SK-N-MC (cell line): ENCODE measurements around the gene BCR.

Source experiments
- DNase-seq: peaks from one replicate; pipeline ENCODE4 v3.0.0-alpha.2; 2011; ENCODE audit warnings: low read depth, low spot score
- H3K27ac ChIP-seq: fragments of 200-600 bp; sonication (generic); 2 replicates; pipeline ENCODE4 v1.5.1; 2016; ENCODE audit warnings: mixed run types
- H3K36me3 ChIP-seq: fragments of 200-600 bp; sonication (generic); 2 replicates; pipeline ENCODE4 v1.6.1; 2017; ENCODE audit warnings: antibody characterized with exemption, low read length, mixed read lengths; ENCODE audit not compliant: insufficient read depth
- H3K4me3 ChIP-seq: fragments of 200-600 bp; sonication (generic); 2 replicates; pipeline ENCODE4 v1.5.1; 2016
- H3K9ac ChIP-seq: fragments of 200-600 bp; sonication (generic); 2 replicates; pipeline ENCODE4 v1.8.0; 2017; ENCODE audit warnings: mixed run types, mixed read lengths; ENCODE audit not compliant: insufficient read length
- H3K9me3 ChIP-seq: fragments of 200-600 bp; sonication (generic); 2 replicates; pipeline ENCODE4 v1.6.1; 2017; ENCODE audit warnings: low read depth, mild to moderate bottlenecking, antibody characterized with exemption, low read length, moderate library complexity, mixed read lengths
- EZH2 ChIP-seq: fragments of 200-600 bp; sonication (generic); IDR thresholded peaks from one replicate; pipeline ENCODE4 v1.6.1; 2017; ENCODE audit warnings: antibody characterized with exemption
- FOXP2 ChIP-seq: optimal IDR thresholded peaks from 2 replicates; pipeline ENCODE3; 2011; ENCODE audit warnings: mild to moderate bottlenecking, moderate library complexity; ENCODE audit not compliant: insufficient read depth; ENCODE audit errors: extremely low read length, control extremely low read depth
- POLR2AphosphoS5 ChIP-seq: IDR thresholded peaks from 2 replicates; pipeline ENCODE4 v1.6.1; 2012; ENCODE audit warnings: mild to moderate bottlenecking, low read depth, low read length, borderline replicate concordance

The BCR gene

DNA sequence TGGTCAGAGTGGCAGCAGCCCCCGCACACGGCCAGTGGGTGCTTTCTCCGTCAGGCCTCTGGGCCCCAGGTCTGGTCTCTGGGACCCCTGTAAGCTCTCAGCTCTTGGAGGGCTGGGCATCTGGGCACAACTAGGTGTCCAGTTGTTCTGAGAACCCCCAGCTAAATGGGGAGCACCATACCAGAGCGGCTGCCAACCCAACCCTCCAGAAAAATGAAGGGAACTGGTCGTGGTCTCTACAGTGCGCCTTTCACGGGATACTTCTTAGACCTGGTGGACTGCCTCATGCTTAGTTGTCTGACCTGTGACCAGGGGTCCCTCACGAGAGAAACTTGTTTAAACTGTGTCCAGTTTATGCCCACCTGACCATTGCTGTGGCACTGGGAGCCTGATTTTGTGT lies 104.9 kb downstream of the BCR start:
- Histone ChIP-seq H3K4me3 (no peak overlapping the region), H3K27ac (no peak overlapping the region), H3K9me3 (no peaks in the 10 kb centered on the region), H3K9ac (no peak overlapping the region), H3K36me3 (peaks cover 6% of the 10 kb centered on the region; the same call in 1 of the 2 replicates)
- DNase-seq: no peak
- TF ChIP-seq FOXP2 (no peak), EZH2 (no peak), POLR2AphosphoS5 (no peak)

DNA sequence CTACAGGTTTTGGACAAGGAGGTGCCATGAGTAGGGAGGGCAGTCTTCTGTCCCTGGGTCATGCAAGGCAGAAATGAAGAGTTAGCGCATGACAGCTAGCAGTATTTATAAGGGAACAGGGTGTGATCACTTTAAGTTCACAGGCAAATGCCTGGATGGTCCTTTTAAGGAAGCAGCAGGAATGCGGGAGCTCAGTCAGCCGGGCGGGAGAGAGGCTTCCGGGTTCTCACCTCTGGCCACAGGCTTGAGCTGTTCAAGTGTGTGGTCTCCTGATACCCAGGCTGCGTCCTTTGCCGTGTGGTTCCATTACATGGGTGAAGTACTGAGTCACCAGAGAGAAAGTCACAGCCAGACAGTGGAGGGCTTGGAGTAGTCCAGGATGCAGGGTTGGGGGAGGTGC lies 105.4 kb downstream of the BCR start:
- TF ChIP-seq FOXP2 (no peak), EZH2 (no peak), POLR2AphosphoS5 (no peak)
- Histone ChIP-seq H3K9me3 (no peaks in the 10 kb centered on the region), H3K9ac (no peak overlapping the region), H3K27ac (no peak overlapping the region), H3K36me3 (peaks cover 7% of the 10 kb centered on the region; the same call in 1 of the 2 replicates), H3K4me3 (no peak overlapping the region)
- no peak for DNase-seq

DNA sequence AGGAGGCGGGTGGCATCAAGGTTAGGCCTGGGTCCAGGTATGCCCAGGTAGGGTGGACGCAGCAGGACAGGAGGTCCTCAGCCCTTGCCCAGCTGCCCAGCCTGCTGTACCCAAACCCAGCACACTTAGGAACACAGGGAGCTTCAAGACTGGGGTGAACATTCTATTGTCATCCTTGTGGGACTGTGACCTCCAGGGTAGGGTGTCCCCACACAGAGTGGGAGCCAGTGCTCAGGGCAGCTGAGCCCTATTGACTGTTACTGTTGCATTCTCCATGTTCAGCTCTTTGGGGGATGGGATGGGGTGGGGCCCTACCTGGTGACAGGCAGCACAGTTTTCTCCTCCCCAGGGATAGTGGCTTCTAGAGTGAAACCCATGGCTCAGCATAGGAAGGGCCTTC lies 106.0 kb downstream of the BCR start:
- Histone ChIP-seq H3K9me3 (no peaks in the 10 kb centered on the region), H3K36me3 (peaks cover 7% of the 10 kb centered on the region; the same call in 1 of the 2 replicates), H3K4me3 (no peak overlapping the region), H3K27ac (no peak overlapping the region), H3K9ac (no peak overlapping the region)
- DNase-seq: no peak
- TF ChIP-seq FOXP2 (no peak), EZH2 (no peak), POLR2AphosphoS5 (no peak)

DNA sequence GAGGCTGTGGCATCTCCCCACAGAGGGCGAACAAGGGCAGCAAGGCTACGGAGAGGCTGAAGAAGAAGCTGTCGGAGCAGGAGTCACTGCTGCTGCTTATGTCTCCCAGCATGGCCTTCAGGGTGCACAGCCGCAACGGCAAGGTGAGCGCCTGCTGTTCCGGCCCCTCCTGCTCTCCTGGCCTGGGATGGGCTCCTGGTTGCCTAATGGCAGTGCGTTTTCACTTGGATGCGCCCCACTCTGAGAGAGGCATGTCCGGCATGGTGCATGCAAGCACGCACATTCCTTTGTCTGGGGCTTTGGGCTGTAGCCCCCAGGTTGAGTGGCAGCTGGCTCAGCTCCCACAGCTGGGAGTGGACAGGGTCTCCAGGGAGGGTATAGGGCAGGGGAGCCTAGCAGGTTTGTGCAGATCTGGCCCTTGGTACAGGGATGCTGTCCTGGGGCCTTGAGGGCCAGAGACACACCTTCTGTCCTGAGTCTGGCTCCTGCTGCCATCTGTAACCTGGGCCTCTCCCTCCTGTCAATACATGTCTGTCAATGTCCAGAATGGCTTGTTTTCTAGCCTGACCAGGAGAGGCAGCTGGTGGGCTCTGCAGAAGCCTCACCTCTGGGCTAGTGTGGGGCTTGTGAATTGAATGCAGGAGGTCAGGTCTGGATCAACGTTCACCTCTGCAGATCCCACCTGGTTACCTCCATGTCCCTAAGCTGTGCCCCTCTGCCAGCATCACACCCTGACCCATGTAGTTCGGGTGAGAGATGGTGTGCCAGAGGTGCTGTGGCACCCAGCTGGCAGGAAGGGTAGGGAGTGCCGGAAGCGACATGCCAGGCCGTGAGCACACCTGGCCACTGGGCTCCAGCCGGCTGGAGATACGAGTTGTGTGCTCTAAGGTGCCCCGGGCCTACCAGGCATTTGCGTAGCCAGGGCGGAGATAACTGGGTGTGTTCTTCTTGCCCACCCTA lies 107.1 kb downstream of the BCR start:
- no peak for DNase-seq
- peaks cover 7% of the 10 kb centered on the region; the same call in 1 of the 2 replicates for H3K36me3 ChIP-seq
- no peak for TF ChIP-seq POLR2AphosphoS5
- no peak for TF ChIP-seq FOXP2
- no peak for TF ChIP-seq EZH2

DNA sequence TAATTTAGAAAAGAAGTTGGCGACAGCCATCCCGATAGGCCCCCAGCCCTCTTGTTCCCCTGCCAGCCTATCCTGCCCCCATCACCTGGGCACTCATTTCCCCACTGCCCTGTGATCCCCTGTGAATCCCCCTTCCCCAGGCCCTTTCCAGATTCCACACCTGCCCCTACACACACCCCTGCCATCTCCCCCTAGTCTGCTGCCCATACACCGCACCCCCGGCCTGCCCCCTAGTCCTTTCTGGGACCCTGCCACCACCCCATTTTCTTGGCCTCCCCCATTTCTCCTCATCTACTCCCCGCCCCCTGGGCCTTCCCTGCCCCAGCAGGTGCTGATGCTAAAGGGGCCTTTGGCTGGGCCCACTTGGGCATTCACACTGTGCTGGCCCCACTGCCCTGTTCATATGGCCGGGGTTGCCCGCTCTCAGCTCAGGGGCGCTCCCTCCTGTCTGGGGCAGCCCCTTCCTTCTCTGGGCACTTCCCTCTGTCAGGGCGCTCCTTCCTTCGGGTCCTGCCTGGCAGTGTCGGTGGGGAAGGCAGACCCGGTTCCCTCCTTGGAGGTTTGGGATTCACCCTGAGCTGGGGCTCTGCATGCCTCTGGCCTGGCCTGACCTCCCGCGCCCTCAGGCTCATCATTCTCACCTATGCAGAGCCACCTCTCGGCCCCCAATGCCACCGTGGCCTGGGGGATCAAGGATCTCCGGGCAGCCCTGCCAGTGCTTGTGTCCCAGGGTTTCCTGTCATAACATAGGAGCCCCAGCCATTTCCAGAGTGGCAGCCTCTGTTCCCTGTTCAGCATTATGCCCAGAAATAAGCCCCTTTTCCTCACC lies 108.2 kb downstream of the BCR start:
- H3K27ac ChIP-seq: no peak overlapping the region
- H3K9ac ChIP-seq: no peak overlapping the region
- no peak for DNase-seq
- no peak for TF ChIP-seq EZH2
- TF ChIP-seq FOXP2: no peak
- no peak for TF ChIP-seq POLR2AphosphoS5
- H3K36me3 ChIP-seq: peaks cover 16% of the 10 kb centered on the region; the same call in 1 of the 2 replicates
- H3K4me3 ChIP-seq: no peak overlapping the region
- H3K9me3 ChIP-seq: no peaks in the 10 kb centered on the region

More for the DNA sequence above, 107.1 kb downstream of the BCR start:
- Histone ChIP-seq H3K9ac (no peak overlapping the region), H3K4me3 (no peak overlapping the region), H3K27ac (no peak overlapping the region), H3K9me3 (no peaks in the 10 kb centered on the region)

DNA sequence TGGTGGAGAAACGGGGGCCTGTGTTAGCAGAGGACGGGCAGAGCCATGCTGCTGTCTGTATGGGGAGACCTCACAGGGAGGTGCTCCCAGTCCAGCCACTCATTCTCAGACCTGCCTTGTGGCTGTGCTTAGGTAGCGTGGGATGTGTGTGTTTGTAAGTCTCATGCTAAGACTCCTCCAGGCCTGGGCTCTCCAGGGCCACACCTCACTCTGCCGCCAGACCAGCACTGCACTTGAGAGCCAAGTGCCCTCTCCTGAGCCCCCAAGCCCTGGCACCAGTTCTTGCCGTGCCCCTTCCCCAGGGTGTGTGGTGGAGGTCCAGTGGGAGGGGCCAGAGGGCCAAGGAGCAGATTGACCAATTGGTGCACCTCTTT lies 108.8 kb downstream of the BCR start:
- H3K36me3 ChIP-seq: peaks cover 22% of the 10 kb centered on the region; the same call in 1 of the 2 replicates
- no peaks in the 10 kb centered on the region for H3K9me3 ChIP-seq
- H3K4me3 ChIP-seq: no peak overlapping the region
- TF ChIP-seq EZH2 (no peak), FOXP2 (no peak), POLR2AphosphoS5 (no peak)
- DNase-seq: no peak
- H3K27ac ChIP-seq: no peak overlapping the region
- no peak overlapping the region for H3K9ac ChIP-seq

DNA sequence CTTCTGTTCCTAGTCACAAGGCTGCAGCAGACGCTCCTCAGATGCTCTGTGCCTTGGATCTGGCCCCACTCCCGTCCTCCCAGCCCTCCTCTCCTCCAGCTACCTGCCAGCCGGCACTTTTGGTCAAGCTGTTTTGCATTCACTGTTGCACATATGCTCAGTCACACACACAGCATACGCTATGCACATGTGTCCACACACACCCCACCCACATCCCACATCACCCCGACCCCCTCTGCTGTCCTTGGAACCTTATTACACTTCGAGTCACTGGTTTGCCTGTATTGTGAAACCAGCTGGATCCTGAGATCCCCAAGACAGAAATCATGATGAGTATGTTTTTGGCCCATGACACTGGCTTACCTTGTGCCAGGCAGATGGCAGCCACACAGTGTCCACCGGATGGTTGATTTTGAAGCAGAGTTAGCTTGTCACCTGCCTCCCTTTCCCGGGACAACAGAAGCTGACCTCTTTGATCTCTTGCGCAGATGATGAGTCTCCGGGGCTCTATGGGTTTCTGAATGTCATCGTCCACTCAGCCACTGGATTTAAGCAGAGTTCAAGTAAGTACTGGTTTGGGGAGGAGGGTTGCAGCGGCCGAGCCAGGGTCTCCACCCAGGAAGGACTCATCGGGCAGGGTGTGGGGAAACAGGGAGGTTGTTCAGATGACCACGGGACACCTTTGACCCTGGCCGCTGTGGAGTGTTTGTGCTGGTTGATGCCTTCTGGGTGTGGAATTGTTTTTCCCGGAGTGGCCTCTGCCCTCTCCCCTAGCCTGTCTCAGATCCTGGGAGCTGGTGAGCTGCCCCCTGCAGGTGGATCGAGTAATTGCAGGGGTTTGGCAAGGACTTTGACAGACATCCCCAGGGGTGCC lies 109.8 kb downstream of the BCR start:
- Histone ChIP-seq H3K9me3 (no peaks in the 10 kb centered on the region), H3K9ac (no peak overlapping the region), H3K4me3 (no peak overlapping the region), H3K27ac (no peak overlapping the region), H3K36me3 (peaks cover 29% of the 10 kb centered on the region; the same call in 1 of the 2 replicates)
- TF ChIP-seq POLR2AphosphoS5 (no peak), EZH2 (no peak), FOXP2 (no peak)
- no peak for DNase-seq
